HG03571 (cell line): Measurements from ENCODE around the gene DAB2.

Source experiments
- ATAC-seq: cut with Tn5 transposase; IDR thresholded peaks from one replicate; pipeline ENCODE4 v1.9.1; 2021; ENCODE audit not compliant: unreplicated experiment

DAB2 gene

GRCh38 chr5:39448506-39449128 is 23.8 kb upstream of the DAB2 start:
- ATAC-seq: no peak

DNA sequence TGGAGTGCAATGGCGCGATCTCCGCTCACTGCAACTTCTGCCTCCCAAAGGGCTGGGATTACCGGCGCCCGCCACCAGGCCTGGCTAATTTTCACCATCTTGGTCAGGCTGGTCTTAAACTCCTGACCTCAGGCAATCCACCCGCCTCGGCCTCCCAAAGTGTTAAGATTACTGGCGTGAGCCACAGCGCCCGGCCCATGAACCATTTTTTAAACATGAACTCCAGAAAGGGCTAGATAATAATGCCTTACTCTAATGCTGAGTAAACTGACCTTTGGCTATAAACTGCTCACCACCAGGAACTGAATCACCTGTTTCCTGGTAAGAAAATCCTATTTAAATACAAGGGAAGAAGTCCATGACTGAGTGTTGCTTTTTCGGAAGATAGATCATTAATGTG is 23.2 kb upstream of the DAB2 start:
- no peak for ATAC-seq

DNA sequence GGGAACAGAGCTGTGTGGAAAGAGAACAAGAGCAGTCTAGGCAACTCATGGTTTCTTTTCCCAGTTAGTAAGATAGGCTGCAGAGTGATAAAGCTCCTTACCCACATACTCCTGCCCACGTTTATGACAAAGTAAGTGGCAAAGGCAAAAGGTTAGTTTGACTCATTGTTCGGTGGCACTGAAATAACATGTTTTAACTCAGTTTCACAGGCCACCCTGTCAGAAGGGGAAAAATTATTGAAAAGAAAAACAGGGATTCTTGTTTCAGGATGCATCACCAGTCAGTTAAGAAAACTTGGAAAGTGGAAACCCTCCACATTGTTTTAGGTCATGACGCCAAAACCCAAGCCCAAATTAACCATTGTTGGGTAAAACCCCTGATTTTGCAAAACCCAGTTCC is 22.3 kb upstream of the DAB2 start:
- no peak for ATAC-seq

DNA sequence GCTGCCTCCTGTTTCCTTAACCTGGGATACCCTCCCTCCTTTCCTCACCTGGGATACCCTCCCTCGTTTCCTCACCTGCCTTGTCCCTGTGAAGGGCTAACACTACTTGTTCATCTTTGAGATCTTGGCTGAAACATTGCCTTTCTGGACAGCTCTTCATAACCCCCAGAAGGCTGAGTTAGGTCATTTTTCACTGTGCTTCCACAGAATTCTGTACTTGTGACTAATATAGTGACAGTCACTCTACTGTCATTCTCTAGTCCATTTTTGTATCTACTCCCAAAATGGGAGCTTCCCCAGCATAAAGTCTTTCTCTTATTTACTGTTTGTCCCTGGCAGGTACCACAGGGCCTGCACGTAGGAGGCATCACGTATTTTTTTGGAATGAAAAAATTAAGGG is 21.5 kb upstream of the DAB2 start:
- ATAC-seq: no peak

- ATAC-seq: no peak
Observed at GRCh38 chr5:39443911-39444310, 19.1 kb upstream of the DAB2 start.

DNA sequence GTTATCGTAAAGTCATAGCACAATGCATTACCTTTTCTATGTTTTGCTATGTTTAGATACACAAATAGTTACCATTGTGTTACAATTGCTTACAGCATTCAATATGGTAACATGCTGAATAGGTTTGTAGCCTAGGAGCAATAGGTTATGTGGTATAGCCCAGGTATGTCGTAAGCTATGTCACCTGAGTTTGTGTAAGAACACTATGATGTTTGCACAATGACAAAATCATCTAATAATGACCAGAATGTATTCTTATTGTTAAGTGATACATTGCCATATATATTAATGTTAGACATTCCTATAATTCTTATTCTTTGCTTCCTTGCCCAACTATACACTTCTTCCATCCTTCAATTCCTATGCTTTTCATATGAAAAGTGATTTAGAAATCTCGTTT is 18.2 kb upstream of the DAB2 start:
- ATAC-seq: no peak

DNA sequence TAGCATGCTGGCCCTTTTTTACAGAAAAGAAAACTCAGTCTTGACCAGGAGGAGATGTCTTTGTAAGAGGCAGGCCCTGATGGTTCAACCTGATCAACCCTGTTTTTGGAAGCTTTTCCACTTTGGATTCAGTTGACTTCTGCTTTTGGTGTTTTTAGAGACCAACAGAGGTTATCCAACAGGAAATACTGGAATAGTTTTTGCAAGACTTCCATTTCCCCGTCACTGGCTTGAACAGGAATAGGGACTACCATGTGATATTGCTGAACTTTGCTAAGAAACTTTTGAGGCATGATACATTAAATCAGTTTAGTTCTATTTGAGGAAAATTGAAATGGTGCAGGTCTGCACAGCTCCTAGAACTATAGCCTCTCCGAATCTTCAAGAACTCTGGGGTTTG is 17.1 kb upstream of the DAB2 start:
- no peak for ATAC-seq

DNA sequence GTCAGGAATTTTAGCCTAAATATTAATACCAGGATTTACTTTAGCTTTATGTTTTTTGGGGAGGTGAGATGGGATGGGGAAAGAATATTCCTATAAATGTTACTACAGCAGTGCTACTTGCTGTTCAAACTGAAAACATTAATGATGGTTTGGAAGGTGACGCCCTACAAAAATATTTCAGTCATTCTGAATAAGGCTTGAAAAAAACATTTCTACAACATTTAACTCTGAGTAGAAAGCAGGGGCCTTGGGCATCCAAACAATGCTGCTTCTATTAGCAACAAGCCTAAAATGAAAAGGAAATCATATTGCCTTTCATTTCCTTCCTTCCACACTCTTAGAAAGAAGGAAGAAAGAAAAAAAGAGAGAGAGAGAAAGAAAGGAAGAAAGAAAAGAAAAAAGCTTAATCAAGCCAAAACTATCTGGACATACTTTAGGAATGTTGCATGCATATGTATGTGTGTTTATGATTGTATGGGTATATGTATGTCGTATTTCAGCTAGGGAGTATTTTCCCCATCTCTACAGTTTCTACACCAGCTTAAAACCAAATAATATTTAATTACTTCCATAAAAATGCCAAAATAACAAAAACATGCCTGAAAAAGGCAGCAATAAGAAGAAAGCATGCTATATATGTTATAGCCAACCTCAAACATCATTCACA is 16.3 kb upstream of the DAB2 start:
- no peak for ATAC-seq

- ATAC-seq: no peak
Observed at GRCh38 chr5:39440192-39440957, 15.6 kb upstream of the DAB2 start.

DNA sequence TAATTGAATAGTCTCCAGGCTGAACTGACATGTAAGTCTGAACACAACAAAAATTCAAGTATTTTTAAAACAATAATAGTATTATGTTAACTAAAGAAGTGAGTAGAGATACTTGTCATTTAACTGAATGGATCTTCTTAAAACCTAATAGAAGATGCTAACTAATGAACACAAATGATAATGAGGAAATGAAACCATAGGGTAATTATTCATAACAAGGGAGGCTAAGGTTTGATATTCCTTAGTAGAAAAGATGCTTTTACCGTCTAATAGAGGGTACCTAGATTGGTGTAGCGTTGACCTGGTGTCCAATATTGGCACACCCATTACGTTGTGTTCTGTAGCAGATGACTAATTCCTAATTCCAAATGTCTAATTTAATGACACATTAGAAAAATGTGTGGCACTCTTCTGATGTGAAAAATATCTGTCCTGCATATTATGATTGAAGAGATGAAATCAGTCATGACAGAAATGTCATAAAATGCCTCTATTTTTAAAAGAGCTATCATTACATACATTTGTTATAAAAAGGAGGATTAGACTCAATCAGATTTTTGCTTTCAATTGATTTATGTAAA is 14.9 kb upstream of the DAB2 start:
- ATAC-seq: no peak

GRCh38 chr5:39437467-39437866 is 12.7 kb upstream of the DAB2 start:
- ATAC-seq: no peak

GRCh38 chr5:39433848-39434247 is 9.1 kb upstream of the DAB2 start:
- ATAC-seq: no peak

DNA sequence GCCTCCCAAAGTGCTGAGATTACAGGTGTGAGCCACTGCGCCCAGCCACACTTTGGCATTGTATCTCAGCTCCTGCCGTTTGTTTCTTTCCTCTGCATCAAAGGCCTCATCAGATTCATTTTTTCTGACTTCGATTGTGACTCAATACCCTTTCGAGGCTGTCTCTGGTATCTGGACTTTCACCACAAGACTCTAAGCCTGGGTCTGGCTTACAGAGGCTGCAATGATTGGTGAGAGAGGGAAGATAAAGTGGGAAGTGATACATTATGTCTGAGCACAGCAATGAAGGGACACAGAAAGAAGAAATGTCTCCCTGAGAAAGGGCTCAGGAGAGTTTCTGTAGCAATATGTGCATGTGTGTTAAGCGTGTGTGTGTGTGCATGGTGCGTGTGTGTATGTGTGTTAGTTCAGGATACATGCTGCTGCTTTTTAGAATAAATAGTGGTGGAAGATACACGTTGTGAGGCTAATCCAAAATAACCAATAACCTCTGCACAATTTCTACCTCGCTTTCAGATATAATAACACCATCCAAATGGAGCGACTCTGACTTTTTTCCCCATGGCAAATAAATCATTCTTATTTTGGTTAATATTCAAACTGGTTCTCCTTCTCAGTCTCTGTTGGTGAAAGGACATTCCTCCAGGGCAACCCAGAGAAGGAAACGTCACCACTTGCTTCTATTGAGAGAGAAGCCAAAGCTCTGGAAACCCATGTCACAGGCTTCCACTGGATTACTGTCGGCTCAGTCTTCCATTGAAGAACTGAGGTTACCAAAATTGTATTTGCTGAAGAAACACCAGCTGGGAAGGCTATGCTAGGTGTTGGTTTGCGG is 8.1 kb upstream of the DAB2 start:
- no peak for ATAC-seq

DNA sequence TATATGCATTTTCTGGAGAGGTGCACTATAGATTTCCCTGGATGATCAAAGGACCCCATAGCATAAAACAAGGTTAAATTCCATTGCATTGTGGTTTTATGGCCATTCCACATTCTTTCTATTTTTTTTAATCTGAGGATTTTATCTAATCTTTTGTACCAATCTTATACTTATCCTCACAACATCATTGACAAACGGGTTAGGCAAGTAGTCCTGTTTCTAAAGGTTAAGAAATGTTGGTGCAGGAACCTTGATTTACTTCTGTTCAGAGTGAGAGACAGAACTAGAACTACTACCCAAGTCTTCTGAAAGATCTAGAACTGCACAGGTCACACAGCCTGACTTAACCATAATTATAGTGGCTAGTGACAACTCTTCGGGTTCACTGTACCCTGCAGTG is 5.7 kb upstream of the DAB2 start:
- ATAC-seq: no peak

DNA sequence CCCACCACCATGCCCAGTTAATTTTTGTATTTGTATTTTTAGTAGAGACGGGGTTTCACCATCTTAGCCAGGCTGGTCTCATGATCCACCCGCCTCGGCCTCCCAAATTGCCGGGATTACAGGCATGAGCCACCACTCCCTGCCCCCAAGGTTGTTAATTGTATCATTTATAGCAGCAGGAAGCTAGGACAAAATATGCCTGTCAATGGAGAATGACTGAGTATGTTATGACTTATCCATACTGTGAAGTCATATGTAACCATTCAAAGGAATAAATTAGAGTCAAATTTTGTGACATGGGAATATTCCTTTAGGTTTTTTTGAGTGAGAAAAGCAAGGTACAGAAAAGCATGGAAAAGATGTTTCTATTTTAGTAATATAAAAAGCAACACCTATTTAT is 3.9 kb upstream of the DAB2 start:
- ATAC-seq: no peak

GRCh38 chr5:39427633-39428032 is 2.9 kb upstream of the DAB2 start:
- ATAC-seq: no peak

DNA sequence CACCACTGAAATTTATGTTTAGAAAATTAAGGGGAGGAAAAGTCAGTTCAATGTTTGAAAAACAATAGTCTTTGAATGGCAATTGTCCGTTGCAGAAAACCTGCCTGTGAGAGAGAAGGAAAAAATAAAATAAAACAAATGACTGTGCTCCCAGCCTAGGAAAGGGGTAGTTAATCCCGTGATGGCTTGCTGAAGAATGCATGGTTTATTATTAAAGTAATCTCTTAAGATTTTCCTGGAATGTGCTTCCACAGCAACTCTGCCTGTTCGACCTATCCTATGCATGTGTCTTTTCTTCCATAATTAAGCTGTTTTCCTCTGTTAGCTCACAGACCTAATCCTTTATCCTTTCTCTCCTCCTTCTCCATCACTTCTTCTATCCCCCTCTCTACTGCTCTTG is 2.4 kb upstream of the DAB2 start:
- no peak for ATAC-seq

- ATAC-seq: no peak
Observed at GRCh38 chr5:39426746-39427105, 1.9 kb upstream of the DAB2 start.

GRCh38 chr5:39426051-39426745 is 1.4 kb upstream of the DAB2 start:
- ATAC-seq: no peak

- ATAC-seq: no peak
Observed at GRCh38 chr5:39423331-39423751, 1.4 kb downstream of the DAB2 start.
